Measurements from ENCODE around the gene SLC4A1AP.

SLC4A1AP gene

DNA sequence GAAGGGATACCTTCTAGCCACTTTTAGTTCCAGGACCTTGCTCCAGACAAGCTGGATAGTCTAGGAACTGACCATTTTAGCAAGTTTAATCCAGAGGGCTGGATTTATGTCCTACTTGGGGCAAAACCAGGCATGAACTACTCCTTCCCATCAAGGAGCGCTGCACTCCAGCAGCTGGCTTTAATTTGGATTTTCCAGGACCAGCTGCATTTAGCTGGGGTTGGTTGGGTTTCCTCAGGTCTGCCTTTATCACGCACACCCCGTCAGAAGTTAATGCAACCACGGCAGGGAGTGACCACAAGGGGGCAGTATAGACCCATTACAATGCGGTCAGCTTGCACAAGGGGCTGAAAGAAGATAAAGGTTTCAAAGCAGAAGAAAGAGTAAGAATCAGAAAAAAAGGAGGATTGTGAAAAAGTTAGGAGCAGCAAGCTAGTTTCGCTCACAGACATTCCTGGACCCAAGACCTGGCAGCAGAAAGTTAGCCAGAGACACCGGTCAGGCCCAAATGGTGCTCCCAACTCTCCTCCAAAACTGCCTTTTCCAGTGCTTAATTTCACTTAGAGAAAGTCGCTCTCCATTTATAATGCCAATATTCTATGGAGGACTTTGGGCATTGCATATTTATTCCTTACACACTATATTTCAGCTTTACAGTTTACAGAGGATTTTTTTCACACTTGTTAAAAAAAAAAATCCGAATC is 40.1 kb downstream of the SLC4A1AP start:
- no peak overlapping the region for H3K4me3 ChIP-seq (ENCODE audit: low read depth, low read length)
- no peak for DNase-seq (ENCODE audit: low read depth)
- TF ChIP-seq, protein P1, sequence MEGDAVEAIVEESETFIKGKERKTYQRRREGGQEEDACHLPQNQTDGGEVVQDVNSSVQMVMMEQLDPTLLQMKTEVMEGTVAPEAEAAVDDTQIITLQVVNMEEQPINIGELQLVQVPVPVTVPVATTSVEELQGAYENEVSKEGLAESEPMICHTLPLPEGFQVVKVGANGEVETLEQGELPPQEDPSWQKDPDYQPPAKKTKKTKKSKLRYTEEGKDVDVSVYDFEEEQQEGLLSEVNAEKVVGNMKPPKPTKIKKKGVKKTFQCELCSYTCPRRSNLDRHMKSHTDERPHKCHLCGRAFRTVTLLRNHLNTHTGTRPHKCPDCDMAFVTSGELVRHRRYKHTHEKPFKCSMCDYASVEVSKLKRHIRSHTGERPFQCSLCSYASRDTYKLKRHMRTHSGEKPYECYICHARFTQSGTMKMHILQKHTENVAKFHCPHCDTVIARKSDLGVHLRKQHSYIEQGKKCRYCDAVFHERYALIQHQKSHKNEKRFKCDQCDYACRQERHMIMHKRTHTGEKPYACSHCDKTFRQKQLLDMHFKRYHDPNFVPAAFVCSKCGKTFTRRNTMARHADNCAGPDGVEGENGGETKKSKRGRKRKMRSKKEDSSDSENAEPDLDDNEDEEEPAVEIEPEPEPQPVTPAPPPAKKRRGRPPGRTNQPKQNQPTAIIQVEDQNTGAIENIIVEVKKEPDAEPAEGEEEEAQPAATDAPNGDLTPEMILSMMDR (IDR thresholded peaks at IDR 0.05; ENCODE audit: control insufficient read depth, extremely low read depth, insufficient read depth), result peak; percentile 86

DNA sequence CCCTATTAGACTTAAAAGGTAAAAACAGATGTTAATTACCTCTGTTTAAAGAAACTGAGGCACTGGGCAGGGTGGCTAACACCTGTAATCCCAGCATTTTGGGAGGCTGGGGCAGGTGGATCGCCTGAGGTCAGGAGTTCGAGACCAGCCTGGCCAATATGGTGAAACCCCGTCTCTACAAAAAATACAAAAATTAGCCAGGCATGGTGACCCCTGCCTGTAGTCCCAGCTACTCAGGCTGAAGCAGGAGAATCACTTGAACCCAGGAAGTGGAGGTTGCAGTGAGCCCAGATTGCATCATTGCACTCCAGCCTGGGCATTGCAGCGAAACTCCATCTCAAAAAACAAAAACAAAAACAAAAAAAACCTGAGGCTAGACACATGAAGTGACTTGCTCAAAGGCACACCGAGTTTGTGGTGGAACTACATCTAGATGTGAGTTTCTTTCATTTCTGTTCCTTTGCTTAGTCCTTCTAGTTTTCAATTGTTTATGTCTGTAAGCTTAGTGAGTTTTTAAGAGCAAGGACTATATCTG is 40.7 kb downstream of the SLC4A1AP start:
- TF ChIP-seq, protein P1 (IDR thresholded peaks at IDR 0.05; ENCODE audit: control insufficient read depth, extremely low read depth, insufficient read depth), result no peak
- DNase-seq (ENCODE audit: low read depth), result no peak
- H3K4me3 ChIP-seq (ENCODE audit: low read depth, low read length), result no peak overlapping the region

DNA sequence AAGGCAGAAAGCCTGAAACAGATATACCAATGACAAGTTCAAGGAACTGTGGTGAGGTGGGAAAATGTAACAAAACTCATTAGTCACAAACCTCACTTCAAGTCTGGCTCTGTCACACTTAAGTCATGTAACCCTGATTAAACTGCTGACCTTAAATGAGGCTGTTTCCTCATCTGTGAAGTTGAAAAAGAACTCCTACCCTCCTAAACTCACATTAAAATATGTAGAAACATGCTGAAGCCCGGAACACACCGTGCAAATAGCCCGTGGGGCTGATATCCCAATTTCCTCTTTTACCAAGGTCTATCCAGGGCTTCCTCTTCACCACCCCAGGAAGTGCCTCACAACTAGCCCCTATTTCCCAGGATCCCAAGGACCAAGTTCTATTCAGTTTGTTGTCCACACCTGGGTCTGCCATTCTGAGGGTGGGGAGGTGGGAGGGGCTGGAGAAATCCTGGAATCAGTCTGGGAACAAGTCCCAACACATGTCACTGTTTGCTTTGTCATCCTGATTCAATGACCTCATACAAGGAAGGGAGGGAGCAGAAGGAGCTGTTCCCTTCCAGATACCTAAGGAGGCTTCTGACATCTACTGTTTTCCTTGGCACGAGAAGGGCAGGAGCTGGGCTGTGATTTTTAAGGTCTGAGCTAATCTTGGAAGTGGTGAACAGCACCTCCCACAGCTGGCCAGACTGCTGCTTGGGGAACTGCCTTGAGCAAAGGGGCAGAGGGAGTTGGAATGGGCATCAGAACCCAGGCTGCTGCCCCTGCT is 42.3 kb downstream of the SLC4A1AP start:
- DNase-seq (ENCODE audit: low read depth), result peak; percentile 98
- no peak overlapping the region for H3K4me3 ChIP-seq (ENCODE audit: low read depth, low read length)
- TF ChIP-seq, protein P1 (IDR thresholded peaks at IDR 0.05; ENCODE audit: control insufficient read depth, extremely low read depth, insufficient read depth), result no peak

DNA sequence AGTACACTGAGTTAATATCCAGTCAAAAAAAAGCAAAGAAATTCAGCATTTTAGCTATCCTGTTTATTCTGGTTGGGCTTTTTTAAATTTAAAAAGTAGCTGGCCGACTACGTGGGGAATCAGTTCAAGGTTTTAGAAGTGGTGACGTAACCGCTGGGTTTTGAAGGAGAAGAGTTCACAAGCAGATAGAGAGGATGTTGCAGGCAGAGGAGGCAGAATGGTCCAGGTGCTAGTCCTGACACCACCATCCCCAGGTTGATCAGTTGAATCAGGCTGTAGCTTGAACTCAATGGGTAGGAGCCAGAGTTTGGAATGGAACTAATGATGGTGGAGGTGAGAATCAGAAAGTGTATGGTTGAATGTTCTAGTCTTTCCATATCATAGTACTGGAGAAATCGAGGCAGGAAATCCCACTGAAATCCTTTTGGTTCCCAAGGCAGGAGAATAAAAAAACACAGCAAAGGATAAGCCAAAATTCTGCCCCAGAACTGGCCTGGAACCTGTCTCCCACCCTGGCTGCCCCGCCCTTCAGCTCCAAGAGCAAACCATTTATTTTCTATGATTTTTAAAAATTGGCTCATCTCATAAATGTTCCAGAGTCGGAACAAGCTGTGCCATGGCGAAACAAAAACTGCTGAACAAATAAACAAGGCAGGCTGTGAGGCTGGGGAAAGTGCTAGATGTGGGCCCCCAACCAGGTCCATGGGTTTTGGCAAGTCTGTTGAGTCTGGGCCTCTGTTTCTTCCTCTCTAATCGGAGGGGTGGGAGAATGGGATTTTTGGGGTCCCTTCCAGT is 44.0 kb downstream of the SLC4A1AP start:
- no peak overlapping the region for H3K4me3 ChIP-seq (ENCODE audit: low read depth, low read length)
- no peak for DNase-seq (ENCODE audit: low read depth)
- TF ChIP-seq, protein P1 (IDR thresholded peaks at IDR 0.05; ENCODE audit: control insufficient read depth, extremely low read depth, insufficient read depth), result no peak

DNA sequence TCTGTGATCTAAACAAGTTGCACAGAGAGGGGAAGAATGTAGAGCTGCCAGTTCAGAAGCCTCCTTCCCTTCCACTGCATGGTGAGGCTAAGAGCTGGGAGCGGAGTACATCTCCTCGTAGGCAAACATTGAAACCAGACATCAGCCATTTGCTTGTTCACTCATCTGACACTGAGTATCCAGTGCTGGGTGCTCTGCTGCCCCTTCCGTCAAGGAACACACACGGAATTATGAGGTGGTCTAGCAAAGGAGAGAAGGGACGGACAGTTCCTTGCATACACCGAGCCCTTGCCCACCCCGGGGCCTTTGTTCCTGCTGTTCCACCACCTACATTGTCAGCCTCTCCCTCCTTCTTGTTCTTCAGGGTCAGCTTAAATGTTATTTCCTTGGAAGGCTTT is 44.6 kb downstream of the SLC4A1AP start:
- TF ChIP-seq, protein P1 (IDR thresholded peaks at IDR 0.05; ENCODE audit: control insufficient read depth, extremely low read depth, insufficient read depth), result no peak
- DNase-seq (ENCODE audit: low read depth), result no peak
- H3K4me3 ChIP-seq (ENCODE audit: low read depth, low read length), result no peak overlapping the region

DNA sequence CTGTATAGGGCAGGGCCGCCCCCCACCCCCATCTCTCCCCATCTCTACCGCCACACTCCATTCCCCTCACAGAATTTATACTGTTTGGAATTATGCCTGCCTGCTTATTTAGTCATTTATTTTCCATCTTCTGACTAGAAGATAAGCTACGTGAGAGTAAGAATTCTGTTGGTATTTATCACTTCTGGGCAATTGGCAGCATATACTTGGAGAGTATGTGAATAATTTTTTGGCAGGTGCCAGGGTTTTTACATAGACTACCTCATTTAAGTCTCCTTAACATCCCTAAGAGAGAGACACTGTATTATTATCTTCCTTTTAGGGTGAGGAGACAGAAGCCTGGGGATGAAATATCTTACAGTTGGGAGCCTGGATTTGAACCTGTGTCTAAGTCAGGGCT is 45.0 kb downstream of the SLC4A1AP start:
- H3K4me3 ChIP-seq (ENCODE audit: low read depth, low read length), result no peak overlapping the region
- DNase-seq (ENCODE audit: low read depth), result no peak
- TF ChIP-seq, protein P1 (IDR thresholded peaks at IDR 0.05; ENCODE audit: control insufficient read depth, extremely low read depth, insufficient read depth), result no peak

Data from LNCaP clone FGC (cell line).